ENCODE results near the gene DUSP5. TPM values are rescaled to one million over a fixed set of nuclear protein-coding genes. Genes with fewer than 3 reads are reported as not detected.

DUSP5 gene
- total RNA-seq (2022) (34.0 and 55.8 TPM in 2 replicates), Bru-seq, nascent RNA (percentile 99 among the genes with signal in this experiment), BruChase-seq, experiment 1, labeled RNA remaining after a 6-hour chase (percentile 72 among the genes with signal in this experiment), BruChase-seq, experiment 2, labeled RNA remaining after a 2-hour chase (percentile 85 among the genes with signal in this experiment)
- long read RNA-seq, transcript DUSP5-201 (4 exons, 2,557 nt): major isoform, 55 of 60 reads
- long read RNA-seq, partial matches to known transcripts: 0 of 60 reads
- long read RNA-seq, other reads (novel, unspliced or antisense): 5 of 60 reads

GRCh38 chr10:110497438-110498086 lies at the start of gene DUSP5:
Gene DUSP5, plus strand, starts transcription at chr10:110497907. Its CDS starts 215 bp downstream, at chr10:110498122.
- TF ChIP-seq CTCF (IDR thresholded peaks at IDR 0.05; ENCODE audit: unreplicated experiment): no peak
- Mint-ChIP-seq H3K4me1 (ENCODE audit: low read depth, unreplicated experiment) (peaks cover 15% of the 10 kb centered on the region), H3K4me3 (ENCODE audit: low read depth, unreplicated experiment) (peak within 1 kb of the TSS; percentile 77), H3K27me3 (ENCODE audit: unreplicated experiment) (no peaks in the 10 kb centered on the region), H3K36me3 (ENCODE audit: insufficient read depth, unreplicated experiment) (peaks cover 80% of the 10 kb centered on the region), H3K9me3 (ENCODE audit: low read depth, unreplicated experiment) (no peaks in the 10 kb centered on the region), H3K27ac (ENCODE audit: unreplicated experiment) (peak within 1 kb of the TSS; percentile 94)
- intact Hi-C loops (cut with micrococcal nuclease; ENCODE audit: unreplicated experiment): loop anchor here (1.0 kb wide), 1 partner anchor 86 kb away; no protein-coding TSS in a partner anchor
- DNase-seq: peak; percentile 90
- BruUV-seq (replicated peaks): no TSS peak
- CTCF ChIA-PET: interaction anchor here (0.9 to 1.0 kb wide), 2 partner anchors 86 to 193 kb away, joined by 3 to 6 read pairs; partner anchors contain the start of gene SMNDC1

GRCh38 chr10:110448682-110449418 lies 48.9 kb upstream of the DUSP5 start:
- Mint-ChIP-seq H3K4me3 (ENCODE audit: low read depth, unreplicated experiment) (no peak overlapping the region), H3K9me3 (ENCODE audit: low read depth, unreplicated experiment) (peaks cover 4% of the 10 kb centered on the region), H3K27me3 (ENCODE audit: unreplicated experiment) (no peaks in the 10 kb centered on the region), H3K36me3 (ENCODE audit: insufficient read depth, unreplicated experiment) (peaks cover 5% of the 10 kb centered on the region), H3K27ac (ENCODE audit: unreplicated experiment) (no peak overlapping the region), H3K4me1 (ENCODE audit: low read depth, unreplicated experiment) (peaks cover 16% of the 10 kb centered on the region)
- no peak for DNase-seq
- CTCF ChIA-PET: no interaction called here
- no TSS peak for BruUV-seq (replicated peaks)
- intact Hi-C loops (cut with micrococcal nuclease; ENCODE audit: unreplicated experiment): no loop called here
- TF ChIP-seq CTCF (IDR thresholded peaks at IDR 0.05; ENCODE audit: unreplicated experiment): no peak

- H3K36me3 Mint-ChIP-seq (ENCODE audit: insufficient read depth, unreplicated experiment): no peaks in the 10 kb centered on the region
- H3K4me3 Mint-ChIP-seq (ENCODE audit: low read depth, unreplicated experiment): no peak overlapping the region
- CTCF ChIA-PET: no interaction called here
- no TSS peak for BruUV-seq (replicated peaks)
- peak overlapping the region; percentile 51 for H3K27ac Mint-ChIP-seq (ENCODE audit: unreplicated experiment)
- no peaks in the 10 kb centered on the region for H3K9me3 Mint-ChIP-seq (ENCODE audit: low read depth, unreplicated experiment)
- no peak for DNase-seq
- no peaks in the 10 kb centered on the region for H3K27me3 Mint-ChIP-seq (ENCODE audit: unreplicated experiment)
- intact Hi-C loops (cut with micrococcal nuclease; ENCODE audit: unreplicated experiment): no loop called here
- TF ChIP-seq CTCF (IDR thresholded peaks at IDR 0.05; ENCODE audit: unreplicated experiment): no peak
- peaks cover 41% of the 10 kb centered on the region for H3K4me1 Mint-ChIP-seq (ENCODE audit: low read depth, unreplicated experiment)
These were observed 42.3 kb upstream of the DUSP5 start for GRCh38 chr10:110455446-110455845.

GRCh38 chr10:110456046-110456445 lies 41.7 kb upstream of the DUSP5 start:
- peaks cover 41% of the 10 kb centered on the region for H3K4me1 Mint-ChIP-seq (ENCODE audit: low read depth, unreplicated experiment)
- CTCF ChIA-PET: no interaction called here
- no peak for TF ChIP-seq CTCF (IDR thresholded peaks at IDR 0.05; ENCODE audit: unreplicated experiment)
- no peaks in the 10 kb centered on the region for H3K9me3 Mint-ChIP-seq (ENCODE audit: low read depth, unreplicated experiment)
- intact Hi-C loops (cut with micrococcal nuclease; ENCODE audit: unreplicated experiment): no loop called here
- no peaks in the 10 kb centered on the region for H3K27me3 Mint-ChIP-seq (ENCODE audit: unreplicated experiment)
- no peaks in the 10 kb centered on the region for H3K36me3 Mint-ChIP-seq (ENCODE audit: insufficient read depth, unreplicated experiment)
- H3K4me3 Mint-ChIP-seq (ENCODE audit: low read depth, unreplicated experiment): no peak overlapping the region
- BruUV-seq (replicated peaks): no TSS peak
- no peak overlapping the region for H3K27ac Mint-ChIP-seq (ENCODE audit: unreplicated experiment)
- no peak for DNase-seq

Data from Calu3 (cell line).